ENCODE measurements around the gene ZNF385D.

Gene ZNF385D

DNA sequence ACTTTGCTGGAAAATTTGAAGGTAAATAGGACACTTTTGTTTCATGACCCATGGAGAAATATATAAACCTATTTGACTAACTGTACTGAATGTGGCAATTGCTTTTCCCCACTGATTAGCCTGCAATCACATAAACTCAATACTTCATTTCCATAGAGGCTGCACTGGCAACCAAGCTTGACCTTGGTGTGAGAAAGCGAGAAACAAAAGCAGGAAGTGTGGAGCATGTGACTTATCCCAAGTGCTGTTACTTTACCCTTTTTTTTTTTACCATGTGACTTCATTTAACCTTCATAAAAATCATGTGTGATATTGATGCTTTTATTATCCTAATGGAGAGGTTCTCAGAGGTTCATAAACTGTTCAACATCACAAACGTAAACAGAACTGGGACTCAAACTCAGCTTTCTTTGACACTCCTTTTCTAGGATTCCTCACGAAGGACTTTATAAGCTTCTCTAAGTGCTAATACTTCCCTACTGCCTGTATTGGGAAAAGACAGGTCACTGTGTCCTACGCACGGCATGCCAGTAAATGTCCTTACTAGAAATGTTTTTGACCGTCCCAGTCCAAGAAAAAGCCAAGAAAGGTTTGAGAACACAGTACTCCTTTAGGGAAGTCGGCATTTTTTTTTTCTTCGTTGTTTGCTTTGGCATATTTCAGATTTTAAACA is 34.9 kb upstream of the ZNF385D start:
- no peak overlapping the region for H3K4me3 ChIP-seq (ENCODE audit: low read depth, low read length)
- H3K4me1 ChIP-seq (ENCODE audit: control insufficient read depth, insufficient read depth, low read length), result no peaks in the 10 kb centered on the region
- H3K9ac ChIP-seq (ENCODE audit: low read depth, low read length), result no peak overlapping the region
- H3K27me3 ChIP-seq (ENCODE audit: control insufficient read depth, insufficient read depth, low read length), result no peaks in the 10 kb centered on the region
- no peak overlapping the region for H3K27ac ChIP-seq (ENCODE audit: low read depth, low read length)
- no peaks in the 10 kb centered on the region for H3K36me3 ChIP-seq (ENCODE audit: control insufficient read depth, insufficient read depth, low read length)
- no peaks in the 10 kb centered on the region for H3K9me3 ChIP-seq (ENCODE audit: control insufficient read depth, insufficient read depth, low read length)

DNA sequence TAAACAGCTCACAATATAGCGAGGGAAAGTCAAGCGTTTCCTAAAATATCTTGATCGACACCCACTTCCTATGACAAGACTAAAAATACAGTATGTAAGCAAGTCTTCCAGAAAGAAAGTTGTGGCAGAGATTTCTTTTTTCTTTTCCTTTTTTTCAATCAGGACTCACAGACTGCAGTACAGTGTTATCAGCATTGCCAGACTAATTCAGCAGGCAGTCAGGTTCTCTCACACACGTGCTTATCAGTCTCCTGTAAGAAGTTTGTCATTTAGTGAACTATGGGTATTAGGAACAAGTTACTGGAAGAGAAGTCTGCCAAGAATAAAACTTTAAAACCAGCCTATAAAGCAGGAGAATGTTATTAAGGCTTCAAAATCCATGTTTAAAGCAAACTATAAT is 32.8 kb upstream of the ZNF385D start:
- Histone ChIP-seq H3K27me3 (ENCODE audit: control insufficient read depth, insufficient read depth, low read length) (no peaks in the 10 kb centered on the region), H3K4me1 (ENCODE audit: control insufficient read depth, insufficient read depth, low read length) (no peaks in the 10 kb centered on the region), H3K9me3 (ENCODE audit: control insufficient read depth, insufficient read depth, low read length) (no peaks in the 10 kb centered on the region), H3K4me3 (ENCODE audit: low read depth, low read length) (no peak overlapping the region), H3K27ac (ENCODE audit: low read depth, low read length) (no peak overlapping the region), H3K36me3 (ENCODE audit: control insufficient read depth, insufficient read depth, low read length) (no peaks in the 10 kb centered on the region), H3K9ac (ENCODE audit: low read depth, low read length) (no peak overlapping the region)

DNA sequence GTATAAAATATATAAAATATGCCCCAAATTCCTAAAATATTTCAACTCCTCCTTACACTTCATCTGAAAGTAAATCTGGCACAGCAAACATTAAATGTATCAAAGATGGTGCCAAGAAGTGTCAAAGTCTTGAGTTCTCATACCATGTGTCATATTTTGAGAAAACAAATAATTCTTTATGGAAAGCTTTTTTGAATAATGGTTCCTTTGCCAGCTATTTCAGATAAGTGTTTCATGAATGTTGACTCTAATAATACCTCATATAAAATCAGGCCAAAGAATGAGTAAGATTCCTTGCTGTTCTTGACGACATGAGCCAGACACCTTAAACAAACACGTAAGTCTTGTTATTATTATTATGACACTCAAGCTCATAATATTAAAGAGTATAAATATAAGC is 30.3 kb upstream of the ZNF385D start:
- no peak overlapping the region for H3K27ac ChIP-seq (ENCODE audit: low read depth, low read length)
- H3K4me1 ChIP-seq (ENCODE audit: control insufficient read depth, insufficient read depth, low read length), result no peaks in the 10 kb centered on the region
- H3K9ac ChIP-seq (ENCODE audit: low read depth, low read length), result no peak overlapping the region
- H3K36me3 ChIP-seq (ENCODE audit: control insufficient read depth, insufficient read depth, low read length), result no peaks in the 10 kb centered on the region
- H3K9me3 ChIP-seq (ENCODE audit: control insufficient read depth, insufficient read depth, low read length), result no peaks in the 10 kb centered on the region
- no peak overlapping the region for H3K4me3 ChIP-seq (ENCODE audit: low read depth, low read length)
- no peaks in the 10 kb centered on the region for H3K27me3 ChIP-seq (ENCODE audit: control insufficient read depth, insufficient read depth, low read length)

DNA sequence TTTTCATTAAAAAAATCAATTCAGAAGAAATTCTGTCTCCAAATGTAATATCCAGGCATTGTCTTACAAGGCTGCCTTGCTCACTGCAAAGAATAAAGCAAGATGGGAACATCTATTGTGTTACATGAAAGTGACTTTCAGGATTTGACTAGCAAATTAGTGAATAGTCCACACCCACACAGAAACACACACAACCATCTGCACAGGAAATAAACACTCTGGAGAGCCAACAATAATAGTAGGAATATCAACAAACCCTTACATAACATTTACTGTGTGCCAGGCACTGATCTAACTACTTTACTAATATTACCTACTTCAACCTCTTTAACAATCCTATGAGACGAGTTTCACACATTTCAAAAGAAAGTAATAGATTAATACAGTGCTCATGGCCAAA is 28.9 kb upstream of the ZNF385D start:
- no peak overlapping the region for H3K27ac ChIP-seq (ENCODE audit: low read depth, low read length)
- H3K27me3 ChIP-seq (ENCODE audit: control insufficient read depth, insufficient read depth, low read length), result no peaks in the 10 kb centered on the region
- no peaks in the 10 kb centered on the region for H3K9me3 ChIP-seq (ENCODE audit: control insufficient read depth, insufficient read depth, low read length)

DNA sequence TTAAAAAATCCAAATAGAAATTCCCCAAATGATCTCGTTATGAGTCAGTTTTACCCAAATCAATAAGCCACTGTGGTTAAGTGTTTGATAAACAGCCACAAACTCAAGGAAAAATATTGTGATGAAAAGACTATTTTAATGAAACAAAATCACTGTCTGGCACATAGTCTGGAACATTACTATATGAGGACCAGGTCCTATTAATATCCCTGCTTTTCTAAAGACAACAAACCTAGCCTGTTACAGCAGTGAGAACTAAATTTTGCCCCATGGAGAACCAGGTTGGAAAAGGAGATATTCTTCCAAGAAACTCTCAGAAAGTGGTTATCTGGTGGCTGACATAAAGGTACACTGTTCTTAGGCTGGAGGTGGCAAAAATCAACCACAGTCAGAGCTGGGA is 27.7 kb upstream of the ZNF385D start:
- no peak overlapping the region for H3K9ac ChIP-seq (ENCODE audit: low read depth, low read length)
- H3K4me3 ChIP-seq (ENCODE audit: low read depth, low read length), result no peak overlapping the region
- no peak overlapping the region for H3K27ac ChIP-seq (ENCODE audit: low read depth, low read length)
- no peaks in the 10 kb centered on the region for H3K9me3 ChIP-seq (ENCODE audit: control insufficient read depth, insufficient read depth, low read length)
- no peaks in the 10 kb centered on the region for H3K36me3 ChIP-seq (ENCODE audit: control insufficient read depth, insufficient read depth, low read length)
- H3K4me1 ChIP-seq (ENCODE audit: control insufficient read depth, insufficient read depth, low read length), result no peaks in the 10 kb centered on the region
- H3K27me3 ChIP-seq (ENCODE audit: control insufficient read depth, insufficient read depth, low read length), result no peaks in the 10 kb centered on the region

More for the DNA sequence above, 28.9 kb upstream of the ZNF385D start:
- Histone ChIP-seq H3K9ac (ENCODE audit: low read depth, low read length) (no peak overlapping the region), H3K36me3 (ENCODE audit: control insufficient read depth, insufficient read depth, low read length) (no peaks in the 10 kb centered on the region), H3K4me1 (ENCODE audit: control insufficient read depth, insufficient read depth, low read length) (no peaks in the 10 kb centered on the region), H3K4me3 (ENCODE audit: low read depth, low read length) (no peak overlapping the region)

DNA sequence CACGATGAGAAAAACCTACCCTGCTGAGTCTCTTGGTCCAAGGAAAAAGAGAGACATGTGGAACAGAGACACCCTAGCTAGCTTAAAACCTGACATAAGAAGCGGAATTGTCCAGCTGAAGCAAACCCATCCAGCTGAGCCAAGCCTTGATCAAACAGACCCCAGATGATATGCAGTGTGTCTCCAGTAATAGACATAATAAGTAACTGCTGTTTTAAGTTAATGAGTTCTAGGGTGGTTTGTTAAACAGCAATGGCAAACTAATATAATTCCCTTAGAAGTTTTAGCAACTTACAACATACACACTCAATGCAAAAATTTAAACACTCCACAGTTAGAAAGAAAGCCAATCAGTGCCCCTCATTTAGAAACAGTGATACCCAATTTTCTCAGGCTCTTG is 26.8 kb upstream of the ZNF385D start:
- H3K9me3 ChIP-seq (ENCODE audit: control insufficient read depth, insufficient read depth, low read length), result no peaks in the 10 kb centered on the region
- H3K4me3 ChIP-seq (ENCODE audit: low read depth, low read length), result no peak overlapping the region
- no peak overlapping the region for H3K9ac ChIP-seq (ENCODE audit: low read depth, low read length)
- no peaks in the 10 kb centered on the region for H3K4me1 ChIP-seq (ENCODE audit: control insufficient read depth, insufficient read depth, low read length)
- no peaks in the 10 kb centered on the region for H3K27me3 ChIP-seq (ENCODE audit: control insufficient read depth, insufficient read depth, low read length)
- no peak overlapping the region for H3K27ac ChIP-seq (ENCODE audit: low read depth, low read length)
- no peaks in the 10 kb centered on the region for H3K36me3 ChIP-seq (ENCODE audit: control insufficient read depth, insufficient read depth, low read length)

DNA sequence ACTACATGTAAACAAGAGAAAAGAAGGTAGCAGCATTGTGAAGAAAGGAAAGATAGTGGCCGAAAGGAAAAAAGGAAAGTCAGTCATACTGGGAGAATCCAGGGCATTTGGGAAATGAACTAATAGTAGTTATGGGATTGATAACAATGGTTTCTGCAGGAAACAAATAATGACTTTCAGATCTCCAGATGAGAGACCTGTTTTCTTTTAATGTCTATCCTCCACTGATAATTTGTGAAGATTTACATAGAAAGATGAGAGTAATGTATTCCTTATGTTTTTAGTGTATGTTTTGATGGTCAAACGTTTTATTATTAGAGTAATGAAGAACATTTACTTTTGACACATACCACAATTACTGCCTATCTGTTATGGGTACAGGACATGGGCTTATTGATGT is 15.0 kb upstream of the ZNF385D start:
- H3K9me3 ChIP-seq (ENCODE audit: control insufficient read depth, insufficient read depth, low read length), result no peaks in the 10 kb centered on the region
- no peaks in the 10 kb centered on the region for H3K27me3 ChIP-seq (ENCODE audit: control insufficient read depth, insufficient read depth, low read length)
- no peak overlapping the region for H3K4me3 ChIP-seq (ENCODE audit: low read depth, low read length)
- no peak overlapping the region for H3K27ac ChIP-seq (ENCODE audit: low read depth, low read length)
- H3K4me1 ChIP-seq (ENCODE audit: control insufficient read depth, insufficient read depth, low read length), result no peaks in the 10 kb centered on the region
- no peaks in the 10 kb centered on the region for H3K36me3 ChIP-seq (ENCODE audit: control insufficient read depth, insufficient read depth, low read length)
- H3K9ac ChIP-seq (ENCODE audit: low read depth, low read length), result no peak overlapping the region

DNA sequence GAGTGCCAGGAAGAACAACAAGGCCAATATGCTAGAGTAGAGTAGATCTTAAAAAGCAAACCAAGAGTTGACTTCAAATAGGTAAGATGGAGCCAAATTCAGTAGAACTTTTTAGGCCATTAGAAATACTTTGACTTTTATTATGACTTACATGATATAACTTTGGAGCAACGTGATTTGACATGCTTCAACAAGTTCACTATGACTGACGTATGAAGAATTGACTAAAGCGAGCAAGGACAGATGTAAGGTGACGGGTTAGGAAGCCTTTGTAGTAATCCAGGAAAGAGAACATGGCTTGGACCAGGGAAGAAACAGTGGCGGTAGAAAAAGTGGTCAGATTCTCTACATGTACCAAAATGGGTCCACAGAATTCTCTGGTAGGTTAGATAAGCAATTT is 4.9 kb upstream of the ZNF385D start:
- H3K27me3 ChIP-seq (ENCODE audit: control insufficient read depth, insufficient read depth, low read length), result no peaks in the 10 kb centered on the region; the same call in 1 of the 2 replicates
- no peak overlapping the region for H3K4me3 ChIP-seq (ENCODE audit: low read depth, low read length)
- H3K36me3 ChIP-seq (ENCODE audit: control insufficient read depth, insufficient read depth, low read length), result no peaks in the 10 kb centered on the region
- no peaks in the 10 kb centered on the region for H3K9me3 ChIP-seq (ENCODE audit: control insufficient read depth, insufficient read depth, low read length)
- H3K27ac ChIP-seq (ENCODE audit: low read depth, low read length), result no peak overlapping the region
- H3K4me1 ChIP-seq (ENCODE audit: control insufficient read depth, insufficient read depth, low read length), result peaks cover 5% of the 10 kb centered on the region; the same call in 1 of the 2 replicates
- H3K9ac ChIP-seq (ENCODE audit: low read depth, low read length), result no peak overlapping the region

DNA sequence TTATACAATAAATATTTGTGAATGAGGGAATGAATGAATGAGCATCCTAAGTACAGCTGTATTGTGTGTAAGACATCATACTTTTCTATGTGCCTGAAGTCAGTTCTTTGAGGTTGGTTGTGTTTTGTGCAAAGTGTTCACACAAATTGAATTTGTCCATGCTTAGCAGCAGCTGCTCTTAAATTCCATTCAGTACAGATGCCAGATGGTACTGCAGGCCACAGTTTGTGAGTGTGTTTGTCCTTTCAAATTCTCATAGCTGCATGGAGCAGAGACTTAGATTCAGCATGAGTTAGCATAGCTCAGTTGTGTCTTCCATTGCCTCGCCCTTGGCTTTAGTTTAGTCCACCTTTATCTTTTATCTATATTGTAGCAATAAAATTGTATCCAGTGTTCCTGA is 3.8 kb upstream of the ZNF385D start:
- no peaks in the 10 kb centered on the region for H3K36me3 ChIP-seq (ENCODE audit: control insufficient read depth, insufficient read depth, low read length)
- no peak overlapping the region for H3K4me3 ChIP-seq (ENCODE audit: low read depth, low read length)
- H3K9ac ChIP-seq (ENCODE audit: low read depth, low read length), result no peak overlapping the region
- peaks cover 5% of the 10 kb centered on the region; the same call in 1 of the 2 replicates for H3K4me1 ChIP-seq (ENCODE audit: control insufficient read depth, insufficient read depth, low read length)
- H3K9me3 ChIP-seq (ENCODE audit: control insufficient read depth, insufficient read depth, low read length), result no peaks in the 10 kb centered on the region
- no peak overlapping the region for H3K27ac ChIP-seq (ENCODE audit: low read depth, low read length)
- peaks cover 9% of the 10 kb centered on the region for H3K27me3 ChIP-seq (ENCODE audit: control insufficient read depth, insufficient read depth, low read length)

DNA sequence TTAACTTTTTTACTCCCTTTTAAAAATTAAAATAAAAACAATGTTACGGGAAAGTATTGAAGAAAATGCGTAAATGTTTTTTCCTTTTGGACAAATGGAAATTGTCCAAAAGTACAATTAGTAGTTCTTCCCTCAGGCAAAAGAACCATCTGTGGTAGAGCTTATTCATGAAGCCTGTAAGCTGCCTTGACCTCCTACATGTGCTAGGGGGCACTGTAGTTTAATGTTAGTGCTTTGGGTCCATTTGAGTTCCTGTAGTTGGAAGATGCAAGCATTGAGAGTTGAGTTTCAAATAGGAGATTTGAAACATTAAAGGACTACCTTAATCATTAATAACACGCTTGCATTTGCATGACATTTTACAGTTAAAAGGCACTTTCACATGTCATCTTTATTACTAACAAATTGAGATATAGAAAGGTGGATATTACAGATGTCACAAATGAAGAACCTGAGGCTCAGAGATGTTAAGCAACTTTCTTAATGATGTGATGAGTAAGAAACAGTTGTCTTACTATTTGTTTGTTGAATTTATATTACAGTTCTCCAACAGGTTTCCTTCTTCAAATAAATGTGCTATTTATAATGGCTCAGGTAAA is 1.8 kb upstream of the ZNF385D start:
- peaks cover 14% of the 10 kb centered on the region for H3K27me3 ChIP-seq (ENCODE audit: control insufficient read depth, insufficient read depth, low read length)
- peaks cover 5% of the 10 kb centered on the region; the same call in 1 of the 2 replicates for H3K4me1 ChIP-seq (ENCODE audit: control insufficient read depth, insufficient read depth, low read length)
- H3K4me3 ChIP-seq (ENCODE audit: low read depth, low read length), result no peak overlapping the region
- no peaks in the 10 kb centered on the region for H3K36me3 ChIP-seq (ENCODE audit: control insufficient read depth, insufficient read depth, low read length)
- H3K27ac ChIP-seq (ENCODE audit: low read depth, low read length), result no peak overlapping the region
- H3K9ac ChIP-seq (ENCODE audit: low read depth, low read length), result no peak overlapping the region
- H3K9me3 ChIP-seq (ENCODE audit: control insufficient read depth, insufficient read depth, low read length), result no peaks in the 10 kb centered on the region

DNA sequence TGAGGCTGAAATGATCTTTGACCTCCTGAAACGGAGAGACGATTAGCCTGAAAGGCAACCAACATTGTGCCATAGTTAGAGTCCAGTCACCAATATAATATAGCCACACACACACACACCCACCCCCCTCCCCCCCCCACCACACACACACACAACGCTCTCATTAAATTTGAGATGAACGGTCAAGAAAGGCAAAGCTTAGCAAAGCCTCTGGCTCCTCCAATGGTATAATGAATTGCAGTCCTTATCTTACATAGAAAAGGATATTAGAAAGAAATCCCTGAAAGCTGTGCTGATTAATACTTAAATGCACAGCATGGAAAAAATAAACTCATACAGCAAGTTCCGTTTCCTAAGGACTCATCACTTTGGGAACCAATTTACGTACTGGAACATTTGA is 876 bp upstream of the ZNF385D start:
- no peaks in the 10 kb centered on the region for H3K36me3 ChIP-seq (ENCODE audit: control insufficient read depth, insufficient read depth, low read length)
- H3K27ac ChIP-seq (ENCODE audit: low read depth, low read length), result no peak overlapping the region
- H3K27me3 ChIP-seq (ENCODE audit: control insufficient read depth, insufficient read depth, low read length), result peaks cover 14% of the 10 kb centered on the region
- no peaks in the 10 kb centered on the region for H3K9me3 ChIP-seq (ENCODE audit: control insufficient read depth, insufficient read depth, low read length)
- no peak overlapping the region for H3K9ac ChIP-seq (ENCODE audit: low read depth, low read length)
- H3K4me1 ChIP-seq (ENCODE audit: control insufficient read depth, insufficient read depth, low read length), result peaks cover 5% of the 10 kb centered on the region; the same call in 1 of the 2 replicates
- peak overlapping the region; percentile 92; the same call in 1 of the 2 replicates for H3K4me3 ChIP-seq (ENCODE audit: low read depth, low read length)
